ENCODE measurements around the gene PCSK6.

- TF ChIP-seq ATF3 (CRISPR knock-in tag; conservative IDR thresholded peaks at IDR 0.05), result no peak
- no peak for TF ChIP-seq JUN (CRISPR knock-in tag; IDR thresholded peaks at IDR 0.05)
- TF ChIP-seq NR2C2 (CRISPR knock-in tag; IDR thresholded peaks at IDR 0.05), result no peak
- no peak for TF ChIP-seq CREB1 (CRISPR knock-in tag; IDR thresholded peaks at IDR 0.05)
- no peak for TF ChIP-seq CREM (CRISPR knock-in tag; IDR thresholded peaks at IDR 0.05)
- no peak for TF ChIP-seq CTCF (IDR thresholded peaks at IDR 0.05)
- no peak for TF ChIP-seq ZBTB21 (CRISPR knock-in tag; IDR thresholded peaks at IDR 0.05; ENCODE audit: borderline replicate concordance)
- no peak for TF ChIP-seq ZNF423 (CRISPR knock-in tag; IDR thresholded peaks at IDR 0.05)
Measured at GRCh38 chr15:101528108-101528916, 38.8 kb upstream of the PCSK6 start.
